ENCODE data around the gene MOB3C. TPM values are rescaled to one million over a fixed set of nuclear protein-coding genes. Genes with fewer than 3 reads are reported as not detected.

The MOB3C gene
- polyA plus RNA-seq, 3 donors, result 5.3 to 18.1 (median 6.1) TPM

DNA sequence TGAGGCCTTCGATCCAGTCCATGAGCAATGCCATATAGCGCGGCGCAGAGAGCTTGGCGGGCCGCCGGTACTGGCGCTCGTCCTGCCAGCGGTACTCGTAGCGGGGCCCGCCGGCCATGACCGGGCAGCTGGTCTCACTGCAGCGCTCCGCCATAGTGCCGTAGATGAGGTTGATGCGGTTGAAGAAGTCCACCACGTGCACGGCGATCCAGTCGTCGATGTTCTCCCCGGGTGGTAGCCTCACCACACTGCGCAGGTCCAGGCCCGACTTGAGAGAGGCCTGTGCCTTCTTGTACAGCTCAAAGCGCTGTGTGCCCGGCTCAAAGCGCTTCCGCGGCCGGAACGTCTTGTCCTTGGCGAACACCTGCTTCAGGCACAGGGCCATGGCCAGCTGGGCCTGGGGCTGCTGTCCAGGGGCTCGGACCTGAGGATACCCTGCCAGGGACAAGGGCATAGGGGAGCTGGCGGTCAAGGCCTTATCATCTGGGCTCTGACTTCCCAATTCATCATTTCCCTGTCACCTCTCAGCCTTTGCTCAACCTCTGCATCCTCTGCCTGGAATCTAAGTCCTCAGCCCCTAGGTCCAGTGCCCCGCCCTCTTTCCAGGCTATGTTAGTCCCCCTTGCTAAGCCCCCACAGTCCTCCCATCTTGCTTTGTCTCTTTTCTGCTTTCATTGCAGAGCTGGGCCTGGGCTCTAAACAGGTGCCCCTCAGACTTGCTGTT, 3.5 kb downstream of the MOB3C start:
- H3K9me3 ChIP-seq (replicated peaks in 1 of 2; ENCODE audit: control insufficient read depth in 1 of 2, insufficient read depth in 1 of 2, low read length in 2 of 2), result no peaks in the 10 kb centered on the region
- H3K4me3 ChIP-seq (replicated peaks in 1 of 3; ENCODE audit: low read depth in 2 of 3, low read length in 3 of 3), result peak overlapping the region in 2 of 3 experiments; percentile 25 to 76
- H2AFZ ChIP-seq (ENCODE audit: insufficient read depth, low read depth, low read length, poor library complexity, severe bottlenecking), result peak overlapping the region; percentile 22
- H3K27me3 ChIP-seq (ENCODE audit: control insufficient read depth in 2 of 2, insufficient read depth in 2 of 2, low read length in 2 of 2), result no peaks in the 10 kb centered on the region
- intact Hi-C loops (cut with micrococcal nuclease), result loop anchor here in 1 of 2 donors (10.0 kb wide), 1 partner anchor 102 kb away; the partner anchor contains the start of gene EFCAB14
- peaks cover 69% of the 10 kb centered on the region for H4K20me1 ChIP-seq (ENCODE audit: insufficient read depth, low read length)
- Mint-ChIP-seq H3K4me1 (peaks cover 61% of the 10 kb centered on the region), H3K27me3 (ENCODE audit: low read depth in 3 of 3) (peaks cover 0 to 4% (median 0%) of the 10 kb centered on the region in 3 donors), H3K27ac (peak overlapping the region; percentile 62 to 91 (median 84)), H3K4me3 (peak overlapping the region; percentile 60 to 84), H3K36me3 (peaks cover 43 to 51% of the 10 kb centered on the region in 2 donors), H3K9me3 (peaks cover 0 to 1% (median 0%) of the 10 kb centered on the region in 7 donors)
- WGBS (ENCODE audit: insufficient coverage), result 96% methylated on average over 38 of the region's 38 CpGs
- H3K27ac ChIP-seq (ENCODE audit: low read depth in 1 of 2, low read length in 2 of 2), result peak overlapping the region; percentile 38 to 80
- peak overlapping the region; percentile 52 for H3K9ac ChIP-seq (ENCODE audit: insufficient read depth, low read length, poor library complexity, severe bottlenecking)
- DNase-seq, result no peak
- TF ChIP-seq, protein P1, sequence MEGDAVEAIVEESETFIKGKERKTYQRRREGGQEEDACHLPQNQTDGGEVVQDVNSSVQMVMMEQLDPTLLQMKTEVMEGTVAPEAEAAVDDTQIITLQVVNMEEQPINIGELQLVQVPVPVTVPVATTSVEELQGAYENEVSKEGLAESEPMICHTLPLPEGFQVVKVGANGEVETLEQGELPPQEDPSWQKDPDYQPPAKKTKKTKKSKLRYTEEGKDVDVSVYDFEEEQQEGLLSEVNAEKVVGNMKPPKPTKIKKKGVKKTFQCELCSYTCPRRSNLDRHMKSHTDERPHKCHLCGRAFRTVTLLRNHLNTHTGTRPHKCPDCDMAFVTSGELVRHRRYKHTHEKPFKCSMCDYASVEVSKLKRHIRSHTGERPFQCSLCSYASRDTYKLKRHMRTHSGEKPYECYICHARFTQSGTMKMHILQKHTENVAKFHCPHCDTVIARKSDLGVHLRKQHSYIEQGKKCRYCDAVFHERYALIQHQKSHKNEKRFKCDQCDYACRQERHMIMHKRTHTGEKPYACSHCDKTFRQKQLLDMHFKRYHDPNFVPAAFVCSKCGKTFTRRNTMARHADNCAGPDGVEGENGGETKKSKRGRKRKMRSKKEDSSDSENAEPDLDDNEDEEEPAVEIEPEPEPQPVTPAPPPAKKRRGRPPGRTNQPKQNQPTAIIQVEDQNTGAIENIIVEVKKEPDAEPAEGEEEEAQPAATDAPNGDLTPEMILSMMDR (IDR thresholded peaks at IDR 0.05), result no peak
- H3K36me3 ChIP-seq (replicated peaks in 1 of 2; ENCODE audit: control insufficient read depth in 1 of 2, insufficient read depth in 2 of 2, low read length in 2 of 2), result peaks cover 25 to 47% of the 10 kb centered on the region in 2 donors
- H3K4me2 ChIP-seq (replicated peaks; ENCODE audit: extremely low read depth, low read length, poor library complexity, severe bottlenecking), result peak overlapping the region; percentile 77
- peaks cover 53% of the 10 kb centered on the region for H3K79me2 ChIP-seq (ENCODE audit: insufficient read depth, low read length)
- peaks cover 48 to 57% of the 10 kb centered on the region in 2 donors for H3K4me1 ChIP-seq (ENCODE audit: control insufficient read depth in 1 of 2, insufficient read depth in 2 of 2, low read length in 2 of 2)

DNA sequence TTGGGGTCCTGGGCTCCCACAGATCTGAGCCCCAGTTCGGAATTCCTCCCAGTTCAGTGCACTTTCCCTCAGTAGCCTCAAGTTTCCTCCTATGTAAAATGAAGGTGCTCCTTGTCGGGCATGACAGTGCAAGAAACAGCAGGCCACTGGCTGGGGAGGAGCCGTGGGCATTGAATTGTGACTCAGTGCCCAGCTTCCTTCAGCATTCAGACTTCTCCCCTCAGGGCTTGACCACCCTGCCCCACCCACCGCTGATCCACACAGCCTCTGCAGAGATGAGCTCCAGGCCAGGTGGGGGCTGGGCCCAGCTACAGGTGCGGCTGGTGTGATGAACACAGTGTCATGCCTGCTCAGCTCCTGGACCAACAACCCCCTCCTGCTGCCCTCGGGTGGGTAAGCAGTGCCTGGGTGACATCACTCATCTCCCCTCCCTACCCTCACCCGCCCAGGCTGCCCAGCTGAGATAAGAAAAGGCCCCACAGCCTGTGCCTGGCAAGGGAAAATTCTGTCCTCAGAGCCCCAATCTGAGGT, 4.9 kb downstream of the MOB3C start:
- Histone ChIP-seq H3K27ac (ENCODE audit: low read depth in 1 of 2, low read length in 2 of 2) (peak overlapping the region in 1 of 2 donors; percentile 37), H2AFZ (ENCODE audit: insufficient read depth, low read depth, low read length, poor library complexity, severe bottlenecking) (no peak overlapping the region), H3K36me3 (replicated peaks in 1 of 2; ENCODE audit: control insufficient read depth in 1 of 2, insufficient read depth in 2 of 2, low read length in 2 of 2) (peaks cover 28 to 55% of the 10 kb centered on the region in 2 donors), H4K20me1 (ENCODE audit: insufficient read depth, low read length) (peaks cover 74% of the 10 kb centered on the region), H3K4me1 (ENCODE audit: control insufficient read depth in 1 of 2, insufficient read depth in 2 of 2, low read length in 2 of 2) (peaks cover 44 to 50% of the 10 kb centered on the region in 2 donors), H3K4me3 (replicated peaks in 1 of 3; ENCODE audit: low read depth in 2 of 3, low read length in 3 of 3) (no peak overlapping the region), H3K27me3 (ENCODE audit: control insufficient read depth in 2 of 2, insufficient read depth in 2 of 2, low read length in 2 of 2) (no peaks in the 10 kb centered on the region), H3K9ac (ENCODE audit: insufficient read depth, low read length, poor library complexity, severe bottlenecking) (peak overlapping the region; percentile 4), H3K4me2 (replicated peaks; ENCODE audit: extremely low read depth, low read length, poor library complexity, severe bottlenecking) (peak overlapping the region; percentile 23), H3K79me2 (ENCODE audit: insufficient read depth, low read length) (peaks cover 51% of the 10 kb centered on the region), H3K9me3 (replicated peaks in 1 of 2; ENCODE audit: control insufficient read depth in 1 of 2, insufficient read depth in 1 of 2, low read length in 2 of 2) (no peaks in the 10 kb centered on the region)
- TF ChIP-seq, protein P1 (IDR thresholded peaks at IDR 0.05), result no peak
- WGBS (ENCODE audit: insufficient coverage), result 100% methylated on average over 2 of the region's 7 CpGs
- peak in 2 of 3 donors; percentile 16 to 45 for DNase-seq
- H3K4me3 Mint-ChIP-seq, result peak overlapping the region in 1 of 2 donors; percentile 31
- peaks cover 0 to 2% (median 0%) of the 10 kb centered on the region in 3 donors for H3K27me3 Mint-ChIP-seq (ENCODE audit: low read depth in 3 of 3)
- H3K9me3 Mint-ChIP-seq, result peaks cover 0 to 1% (median 0%) of the 10 kb centered on the region in 7 donors
- intact Hi-C loops (cut with micrococcal nuclease), result loop anchor here in 1 of 2 donors (10.0 kb wide), 1 partner anchor 103 kb away; the partner anchor contains the start of gene EFCAB14
- H3K4me1 Mint-ChIP-seq, result peaks cover 52% of the 10 kb centered on the region
- H3K36me3 Mint-ChIP-seq, result peaks cover 51 to 61% of the 10 kb centered on the region in 2 donors
- peak overlapping the region in 6 of 7 donors; percentile 19 to 78 (median 54) for H3K27ac Mint-ChIP-seq
